SKM-1 treated with dmso at 0.1 percent for 144 hours (cell line): ENCODE data around the gene CFB.

ENCODE experiments used
- DNase-seq: peaks from one replicate; lab custom pipeline; 2025; ENCODE audit not compliant: unreplicated experiment; lab: John Stamatoyannopoulos, UW

CFB gene

GRCh38 chr6:31947864-31948263 lies 2.0 kb downstream of the CFB start:
- DNase-seq = no peak

DNA sequence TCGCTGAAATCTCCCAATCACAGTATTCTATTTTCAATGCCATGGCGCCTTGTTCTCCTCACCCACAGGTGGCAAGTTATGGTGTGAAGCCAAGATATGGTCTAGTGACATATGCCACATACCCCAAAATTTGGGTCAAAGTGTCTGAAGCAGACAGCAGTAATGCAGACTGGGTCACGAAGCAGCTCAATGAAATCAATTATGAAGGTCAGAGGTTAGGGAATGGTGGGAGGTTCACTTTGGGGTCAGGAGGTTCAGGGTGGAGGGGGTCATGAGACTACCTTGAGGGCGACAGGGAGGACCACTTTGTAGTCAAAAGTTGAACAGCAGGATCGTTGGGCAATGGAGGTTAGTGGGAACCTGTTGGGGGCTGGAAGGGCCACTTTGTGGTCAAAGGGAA lies 2.4 kb downstream of the CFB start:
- DNase-seq = no peak

DNA sequence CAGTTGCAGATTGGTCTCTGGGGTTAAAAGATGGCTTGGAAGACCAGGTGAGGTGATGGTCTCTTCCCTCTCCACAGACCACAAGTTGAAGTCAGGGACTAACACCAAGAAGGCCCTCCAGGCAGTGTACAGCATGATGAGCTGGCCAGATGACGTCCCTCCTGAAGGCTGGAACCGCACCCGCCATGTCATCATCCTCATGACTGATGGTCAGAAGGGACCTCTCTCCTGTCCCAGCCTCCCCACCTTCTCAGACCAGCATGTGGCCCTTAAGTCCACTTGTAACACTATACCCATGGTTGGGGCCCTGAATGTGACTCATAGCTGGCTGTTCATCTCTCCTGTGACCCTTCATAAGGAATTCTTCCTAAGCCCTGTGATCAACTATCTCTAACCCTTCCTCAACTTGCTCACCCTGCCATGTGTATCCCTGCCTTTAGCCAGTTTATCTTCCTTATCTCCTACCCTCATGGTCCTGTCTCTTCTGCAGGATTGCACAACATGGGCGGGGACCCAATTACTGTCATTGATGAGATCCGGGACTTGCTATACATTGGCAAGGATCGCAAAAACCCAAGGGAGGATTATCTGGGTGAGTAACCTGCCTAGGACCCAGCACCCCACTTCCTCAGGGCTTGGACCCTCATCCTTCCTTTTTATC lies 3.0 kb downstream of the CFB start:
- DNase-seq = no peak

- DNase-seq = no peak
Observed at GRCh38 chr6:31949926-31950548, 4.1 kb downstream of the CFB start.

GRCh38 chr6:31952140-31952805 lies 6.4 kb downstream of the CFB start:
- no peak for DNase-seq

- DNase-seq = no peak
Observed at GRCh38 chr6:31952890-31953289, 7.0 kb downstream of the CFB start.

- no peak for DNase-seq
Observed at GRCh38 chr6:31954511-31954910, 8.6 kb downstream of the CFB start.

GRCh38 chr6:31956796-31957195 lies 10.9 kb downstream of the CFB start:
- no peak for DNase-seq

DNA sequence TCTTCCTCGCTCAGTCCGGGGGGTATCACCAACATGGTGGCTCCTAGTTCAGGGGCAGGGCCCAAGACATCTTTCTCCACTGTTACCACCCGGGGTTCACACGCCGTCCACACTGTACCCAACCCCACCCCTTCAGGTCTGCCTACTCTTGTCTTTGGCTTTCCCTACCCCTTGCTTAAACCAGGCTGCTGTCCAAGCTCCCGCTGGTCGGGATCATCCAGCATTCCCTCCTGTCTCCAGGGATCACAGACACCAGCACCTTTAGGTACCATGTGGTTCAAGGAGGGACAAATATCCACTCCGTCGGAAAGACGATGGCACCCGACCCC lies 12.5 kb downstream of the CFB start:
- DNase-seq = no peak

GRCh38 chr6:31958741-31959739 lies 13.1 kb downstream of the CFB start, which contains the start of the genes NELFE and SKIC2:
Gene NELFE (minus strand): TSS chr6:31958971. CDS start chr6:31958446, 525 bp downstream.
Gene SKIC2 (plus strand): TSS chr6:31959175. CDS start chr6:31959193, 18 bp downstream.
- peak; percentile 96 for DNase-seq

- DNase-seq = no peak
Observed at GRCh38 chr6:31961616-31962015, 15.7 kb downstream of the CFB start.

GRCh38 chr6:31963921-31964320 lies 18.0 kb downstream of the CFB start:
- no peak for DNase-seq

- no peak for DNase-seq
Observed at GRCh38 chr6:31965700-31966099, 19.8 kb downstream of the CFB start.

GRCh38 chr6:31966506-31966905 lies 20.6 kb downstream of the CFB start:
- no peak for DNase-seq

DNA sequence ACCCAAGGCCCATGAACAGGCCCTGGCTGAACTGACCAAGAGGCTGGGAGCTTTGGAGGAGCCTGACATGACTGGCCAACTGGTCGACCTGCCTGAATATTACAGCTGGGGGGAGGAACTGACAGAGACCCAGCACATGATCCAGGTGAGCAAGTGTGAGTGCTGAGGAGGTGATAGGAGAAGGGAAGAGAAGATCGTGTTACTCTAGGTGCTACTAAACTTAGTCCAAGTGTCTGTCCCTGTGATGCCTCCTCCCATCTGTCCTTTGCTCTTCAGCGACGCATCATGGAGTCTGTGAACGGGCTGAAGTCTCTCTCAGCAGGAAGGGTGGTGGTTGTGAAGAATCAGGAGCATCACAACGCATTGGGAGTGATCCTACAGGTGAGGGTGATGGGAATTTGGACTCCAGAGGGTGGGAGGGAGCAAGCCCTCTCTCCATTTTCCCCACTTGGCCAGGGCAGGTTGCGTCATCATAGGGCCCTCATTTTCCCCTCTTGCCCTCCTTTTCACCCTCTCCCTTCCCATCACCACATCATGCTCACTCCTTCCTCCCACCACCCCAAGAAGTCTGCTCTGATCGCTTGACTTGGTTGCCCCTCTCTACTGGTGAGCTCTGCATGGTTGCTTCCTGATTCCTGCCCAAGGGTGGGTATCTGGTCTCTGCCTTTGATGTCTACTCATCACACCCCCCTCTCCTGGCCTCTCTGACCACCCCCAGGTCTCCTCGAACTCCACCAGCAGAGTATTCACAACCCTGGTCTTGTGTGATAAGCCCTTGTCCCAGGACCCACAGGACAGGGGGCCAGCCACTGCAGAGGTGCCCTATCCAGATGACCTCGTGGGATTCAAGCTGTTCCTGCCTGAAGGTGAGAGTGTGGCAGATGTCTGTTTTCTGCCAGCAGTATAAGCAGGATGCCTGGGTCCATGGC lies 21.4 kb downstream of the CFB start:
- no peak for DNase-seq

DNA sequence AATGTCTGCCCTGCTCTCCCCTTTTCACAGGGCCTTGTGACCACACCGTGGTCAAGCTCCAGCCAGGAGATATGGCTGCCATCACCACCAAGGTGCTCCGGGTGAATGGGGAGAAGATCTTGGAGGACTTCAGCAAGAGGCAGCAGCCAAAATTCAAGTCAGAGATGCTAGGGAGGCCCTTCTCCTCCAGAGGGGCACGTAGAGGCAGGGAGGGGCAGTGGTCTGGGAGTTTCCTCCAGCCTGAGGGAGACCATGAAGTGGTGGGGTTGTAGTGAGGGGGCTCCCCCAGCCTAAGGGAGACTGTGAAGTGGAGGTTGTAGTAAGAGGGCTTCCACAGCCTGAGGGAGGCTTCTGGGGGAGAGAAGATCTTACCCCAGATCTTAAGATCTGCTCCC lies 22.0 kb downstream of the CFB start:
- DNase-seq = no peak

- no peak for DNase-seq
Observed at GRCh38 chr6:31968326-31968725, 22.4 kb downstream of the CFB start.

- no peak for DNase-seq
Observed at GRCh38 chr6:31968791-31969711, 23.2 kb downstream of the CFB start.
